Fibroblast of the aortic adventitia (primary cell): ENCODE data around the gene WNT11. TPM values are rescaled to one million over a fixed set of nuclear protein-coding genes. Genes with fewer than 3 reads are reported as not detected.
A peak's percentile ranks its signal among the peaks of the same experiment; 100 is the strongest.

Experiments
- DNase-seq: peaks from one replicate; pipeline ENCODE4 v3.0.0-alpha.2; 2010; ENCODE audit warnings: low read depth
- H3K4me3 ChIP-seq: 2 replicates; pipeline ENCODE4 v1.5.1; 2011; ENCODE audit warnings: low read depth, mild to moderate bottlenecking, control low read depth, low read length, moderate library complexity
- CTCF ChIP-seq: IDR thresholded peaks from 2 replicates; pipeline ENCODE4 v1.5.1; 2011; ENCODE audit warnings: mild to moderate bottlenecking, low read length, control low read depth, inconsistent platforms; ENCODE audit not compliant: insufficient read depth
- total RNA-seq: library from RNA; depleted of rRNA; stranded (reverse); fragments of >200 nt; gene quantifications from 2 replicates; pipeline ENCODE4 v1.2.3, GENCODE V29; 2012; ENCODE audit warnings: low replicate concordance

Gene WNT11
- total RNA-seq, 1 donor: 1.2 TPM

GRCh38 chr11:76214186-76214585 is 7.9 kb upstream of the WNT11 start:
- no peak for TF ChIP-seq CTCF
- H3K4me3 ChIP-seq: no peak overlapping the region
- DNase-seq: no peak

GRCh38 chr11:76212086-76213035 is 6.1 kb upstream of the WNT11 start:
- H3K4me3 ChIP-seq: no peak overlapping the region
- TF ChIP-seq CTCF: no peak
- no peak for DNase-seq

GRCh38 chr11:76210931-76211851 is 4.9 kb upstream of the WNT11 start:
- no peak for TF ChIP-seq CTCF
- no peak for DNase-seq
- H3K4me3 ChIP-seq: peak overlapping the region; percentile 44

- H3K4me3 ChIP-seq: peak overlapping the region; percentile 56
- peak; percentile 69 for DNase-seq
- no peak for TF ChIP-seq CTCF
These were observed 4.0 kb upstream of the WNT11 start for GRCh38 chr11:76209973-76210930.

GRCh38 chr11:76209375-76209972 is 3.2 kb upstream of the WNT11 start:
- TF ChIP-seq CTCF: no peak
- H3K4me3 ChIP-seq: peak overlapping the region; percentile 57
- no peak for DNase-seq
